NCI-H1436 treated with DMSO at 0.1 percent for 48 hours (cell line): ENCODE data around the gene MTHFR.
A peak's percentile ranks its signal among the peaks of the same experiment; 100 is the strongest.

ENCODE experiments used
- DNase-seq: peaks from one replicate; lab custom pipeline; 2025; lab: John Stamatoyannopoulos, UW

MTHFR gene

DNA sequence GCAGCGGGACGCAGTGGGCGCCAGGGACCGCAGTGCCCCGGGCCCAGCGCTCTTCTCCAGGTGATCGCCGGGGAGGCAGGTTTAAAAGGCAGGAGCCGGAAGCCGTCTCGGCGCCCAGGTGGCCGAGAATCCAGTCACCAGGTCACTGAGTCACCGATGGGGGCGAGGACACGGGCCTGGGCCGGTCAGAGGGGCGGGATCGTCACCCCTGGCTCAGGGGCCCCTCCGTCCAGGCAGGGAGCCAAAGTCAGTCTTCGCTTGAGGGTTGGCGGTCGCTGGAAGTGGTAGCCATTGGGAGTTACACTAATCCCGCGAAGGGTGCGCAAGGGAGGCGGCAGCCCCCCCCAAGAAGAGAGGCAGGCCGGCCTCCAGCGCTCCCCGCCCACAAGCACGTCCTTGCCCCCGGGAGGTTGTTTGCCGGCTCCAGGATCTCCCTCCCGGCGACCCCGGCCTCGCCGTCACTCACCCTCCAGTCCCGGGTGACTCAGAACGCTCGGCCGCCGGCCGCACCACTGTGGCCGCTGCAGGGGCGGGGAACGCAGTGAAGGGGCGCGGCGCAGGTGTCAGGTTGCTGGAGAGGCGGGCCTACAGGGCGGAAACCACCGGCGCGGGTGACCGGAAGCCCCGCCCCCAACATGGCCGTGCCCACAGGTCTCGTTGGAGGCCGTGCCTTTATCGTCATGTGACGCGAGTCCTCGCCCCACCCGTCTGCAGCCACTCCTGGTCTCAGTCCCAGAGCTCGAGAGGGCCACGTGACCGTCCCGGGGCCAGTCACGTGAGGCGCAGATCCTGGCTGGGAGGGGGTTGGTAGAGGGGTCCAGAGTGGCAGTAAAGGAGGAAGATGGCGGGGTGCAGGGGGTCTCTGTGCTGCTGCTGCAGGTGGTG, at the start of gene MTHFR, which contains the start of gene CLCN6:
Gene MTHFR (minus strand): TSS at position 543 of the 885 bp plus-strand sequence. CDS start 2,848 bp downstream, outside the sequence.
Gene CLCN6 (plus strand): TSS at position 770 of the 885 bp plus-strand sequence. CDS start 72 bp downstream, at position 842.
- DNase-seq = peak; percentile 94

DNA sequence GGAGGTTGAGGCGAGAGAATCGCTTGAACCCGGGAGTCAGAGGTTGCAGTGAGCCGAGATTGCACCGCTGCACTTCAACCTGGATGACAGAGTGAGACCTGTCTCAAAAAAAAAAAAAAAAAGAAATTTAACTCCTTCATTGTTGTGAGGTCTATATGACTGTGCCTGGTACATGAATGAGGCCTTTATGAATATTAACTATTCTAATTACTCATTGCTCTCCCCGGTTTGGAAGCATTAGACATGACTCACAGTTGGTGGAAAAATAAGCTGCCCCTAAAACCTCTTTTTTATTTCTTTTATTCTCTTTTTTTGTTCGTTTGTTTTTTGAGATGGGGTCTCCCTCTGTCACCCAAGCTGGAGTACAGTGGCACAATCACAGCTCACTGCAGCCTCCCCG, 49.7 kb upstream of the MTHFR start:
- no peak for DNase-seq

DNA sequence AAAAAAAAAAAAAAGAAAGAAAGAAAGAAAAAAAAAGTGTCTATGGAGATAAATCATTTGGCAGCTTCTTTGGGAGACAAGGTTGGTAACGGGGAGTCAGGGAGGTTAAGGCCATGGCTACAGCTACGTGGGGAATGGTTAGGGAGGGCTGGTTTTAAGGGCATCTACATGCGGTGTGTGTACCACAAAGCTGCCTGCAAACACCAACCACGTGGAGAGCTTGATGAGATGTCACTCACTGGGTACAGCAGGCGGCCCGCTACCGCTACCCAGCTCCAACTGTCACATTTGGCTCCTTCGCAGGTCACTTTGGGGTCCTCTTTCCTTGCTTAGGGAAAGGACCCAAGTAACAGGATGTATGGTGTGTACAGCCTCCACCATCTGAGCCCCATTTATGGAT, 48.8 kb upstream of the MTHFR start:
- no peak for DNase-seq

DNA sequence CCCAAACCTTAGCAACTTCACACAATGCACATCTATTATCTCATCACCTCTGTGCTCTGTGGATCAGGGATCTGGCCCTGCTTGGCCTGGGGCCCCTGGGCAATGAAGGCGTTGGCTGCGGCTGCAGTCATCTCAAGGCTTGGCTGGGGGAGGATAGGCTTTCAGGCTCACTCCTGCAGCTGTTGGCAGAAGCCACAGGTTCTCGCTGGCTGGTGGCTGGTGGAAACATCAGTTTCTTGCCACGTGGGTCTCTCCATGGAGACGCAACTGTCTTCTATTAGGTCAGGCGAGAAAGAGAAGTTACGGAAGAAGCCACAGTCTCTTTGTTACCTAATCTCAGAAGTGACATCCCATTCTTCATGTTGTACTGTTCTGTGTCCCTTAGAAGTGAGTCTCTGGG, 45.4 kb upstream of the MTHFR start:
- no peak for DNase-seq

DNA sequence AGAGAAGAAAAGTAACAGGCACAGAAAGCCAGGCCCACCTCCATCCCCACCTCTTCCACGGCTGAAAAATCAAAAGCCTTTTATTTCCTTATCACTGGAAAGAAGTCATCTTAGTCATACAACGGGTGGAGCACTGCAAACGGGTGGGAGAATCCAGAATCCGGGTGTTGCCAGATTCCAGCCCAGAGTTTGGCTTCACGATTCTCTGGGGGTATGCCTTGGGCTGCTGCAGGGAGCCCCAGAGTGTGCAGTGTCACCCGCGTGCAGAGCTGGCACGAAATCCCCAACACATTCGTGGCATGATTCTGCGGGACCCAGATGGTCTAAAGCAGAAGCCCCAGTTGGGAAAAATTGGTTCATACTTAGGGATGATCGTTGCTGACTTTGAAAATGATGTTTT, 44.4 kb upstream of the MTHFR start:
- DNase-seq = no peak

DNA sequence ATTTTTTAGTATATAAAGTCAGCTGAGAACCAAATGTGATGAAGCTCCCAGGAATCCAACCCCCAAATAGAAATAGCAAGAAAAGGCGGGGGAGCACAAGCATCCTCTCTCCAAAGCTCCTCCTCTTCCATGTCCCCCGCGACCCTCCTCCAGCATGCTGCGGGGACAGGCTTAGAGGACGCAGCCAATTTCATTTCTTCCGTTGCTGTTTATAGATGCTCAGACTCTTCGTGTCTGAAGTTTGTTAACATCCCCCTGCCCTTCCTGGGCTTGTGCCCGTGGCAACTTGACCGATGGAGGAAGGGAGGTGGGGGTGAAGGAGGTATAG, 42.6 kb upstream of the MTHFR start:
- no peak for DNase-seq

DNA sequence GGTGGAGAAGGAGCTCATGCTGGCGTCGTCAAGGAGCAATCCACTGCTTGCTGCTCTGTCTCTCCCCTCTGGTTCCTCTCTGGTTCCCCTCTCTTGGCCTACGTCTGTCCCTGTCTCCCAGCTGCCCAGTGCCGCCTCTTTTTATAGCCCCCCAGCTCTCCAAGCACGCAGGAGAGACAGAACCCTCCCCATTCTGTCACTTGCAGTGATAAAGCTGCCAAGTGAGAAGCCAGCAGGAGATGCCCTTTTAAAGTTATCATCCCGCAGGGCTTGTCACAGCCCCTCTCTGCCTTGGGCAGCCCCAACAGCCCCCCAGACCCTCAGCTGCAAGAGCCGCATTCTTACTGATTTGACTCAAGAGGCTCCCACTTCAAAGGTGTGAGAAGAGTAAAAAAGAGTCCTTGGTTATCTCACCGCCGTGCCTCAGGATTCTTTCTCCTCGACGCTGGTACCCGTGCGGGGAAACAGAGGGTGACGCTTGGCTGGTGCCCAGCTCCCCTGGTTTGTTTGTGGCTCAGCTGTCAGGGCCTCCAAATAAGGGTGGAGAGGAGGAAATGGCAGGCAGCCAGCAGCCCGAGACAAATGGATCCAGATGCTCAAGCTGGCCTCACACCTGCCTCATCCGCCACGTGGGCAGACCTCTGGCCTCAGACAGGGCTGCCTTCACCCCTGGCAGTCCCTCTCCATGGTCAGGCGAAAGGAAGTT, 42.1 kb upstream of the MTHFR start, which contains the start of gene NPPA:
Gene NPPA (minus strand): TSS at position 117 of the 706 bp plus-strand sequence. CDS start 99 bp downstream, at position 18.
- DNase-seq = no peak

DNA sequence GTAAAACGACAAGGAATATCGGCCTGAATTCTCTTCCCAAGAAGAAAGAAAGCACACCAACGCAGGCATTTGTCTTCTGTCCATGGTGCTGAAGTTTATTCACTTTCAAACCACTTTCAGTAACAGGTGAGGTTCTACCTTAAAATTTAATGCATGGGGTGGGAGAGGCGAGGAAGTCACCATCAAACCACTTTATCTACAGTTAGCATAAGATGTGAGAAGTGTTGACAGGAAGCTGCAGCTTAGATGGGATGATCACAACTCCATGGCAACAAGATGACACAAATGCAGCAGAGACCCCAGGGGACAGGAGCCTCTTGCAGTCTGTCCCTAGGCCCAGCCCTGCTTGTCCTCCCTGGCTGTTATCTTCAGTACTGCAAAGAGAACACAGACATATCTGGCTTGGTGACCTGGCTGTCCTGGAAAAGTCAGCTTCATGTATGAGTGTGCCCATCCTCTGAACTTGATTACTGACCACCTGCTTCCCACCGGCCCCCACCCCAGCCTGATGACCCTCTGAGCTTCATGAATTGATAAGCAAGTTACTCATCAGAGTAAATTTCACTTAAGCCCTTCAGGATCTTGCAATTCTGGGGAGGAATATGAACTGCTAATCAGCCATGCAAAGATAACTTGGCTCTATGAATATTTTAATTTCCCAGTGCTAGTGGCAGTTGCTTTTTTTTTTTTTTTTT, 40.0 kb upstream of the MTHFR start:
- no peak for DNase-seq

DNA sequence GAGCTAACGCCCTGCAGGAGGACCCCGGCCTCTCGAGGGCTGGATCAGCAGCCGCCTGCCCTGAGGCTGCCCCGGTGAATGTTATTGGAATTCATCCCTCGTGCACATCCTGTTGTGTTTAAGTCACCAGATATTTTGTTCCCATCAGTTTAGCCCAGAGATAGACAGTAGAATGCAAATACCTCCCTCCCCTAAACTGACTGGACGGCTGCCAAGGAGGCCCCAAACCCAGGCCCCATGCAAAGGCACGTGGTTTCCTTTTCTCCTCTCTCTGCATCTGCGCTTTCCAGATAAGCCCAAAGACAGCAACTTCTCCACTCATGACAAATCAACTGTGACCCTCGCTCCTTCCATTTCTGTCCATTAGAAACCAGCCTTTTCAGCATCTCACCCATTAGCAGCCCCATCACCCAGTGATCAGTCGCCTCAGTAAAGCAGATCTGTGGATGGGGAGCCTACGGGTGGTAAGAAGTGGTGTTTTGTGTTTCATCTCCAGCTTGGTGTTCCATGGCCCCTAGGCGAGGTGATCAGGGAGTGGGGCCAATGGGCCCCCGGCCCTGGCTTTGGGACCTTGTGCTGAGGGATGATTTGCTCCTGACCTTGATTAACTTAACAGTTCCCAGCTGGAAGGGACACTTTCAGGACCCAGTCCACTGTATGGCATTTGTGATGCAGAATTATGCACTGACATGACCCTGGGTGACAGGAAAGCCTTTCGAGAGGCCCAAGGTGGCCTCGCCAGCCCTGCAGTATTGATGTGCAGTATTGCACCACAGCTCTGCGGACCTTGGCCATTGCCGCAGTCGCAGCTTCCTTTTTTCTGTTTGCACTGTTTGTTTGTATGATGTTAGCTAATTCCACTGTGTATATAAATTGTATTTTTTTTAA, 36.6 kb upstream of the MTHFR start:
- no peak for DNase-seq

DNA sequence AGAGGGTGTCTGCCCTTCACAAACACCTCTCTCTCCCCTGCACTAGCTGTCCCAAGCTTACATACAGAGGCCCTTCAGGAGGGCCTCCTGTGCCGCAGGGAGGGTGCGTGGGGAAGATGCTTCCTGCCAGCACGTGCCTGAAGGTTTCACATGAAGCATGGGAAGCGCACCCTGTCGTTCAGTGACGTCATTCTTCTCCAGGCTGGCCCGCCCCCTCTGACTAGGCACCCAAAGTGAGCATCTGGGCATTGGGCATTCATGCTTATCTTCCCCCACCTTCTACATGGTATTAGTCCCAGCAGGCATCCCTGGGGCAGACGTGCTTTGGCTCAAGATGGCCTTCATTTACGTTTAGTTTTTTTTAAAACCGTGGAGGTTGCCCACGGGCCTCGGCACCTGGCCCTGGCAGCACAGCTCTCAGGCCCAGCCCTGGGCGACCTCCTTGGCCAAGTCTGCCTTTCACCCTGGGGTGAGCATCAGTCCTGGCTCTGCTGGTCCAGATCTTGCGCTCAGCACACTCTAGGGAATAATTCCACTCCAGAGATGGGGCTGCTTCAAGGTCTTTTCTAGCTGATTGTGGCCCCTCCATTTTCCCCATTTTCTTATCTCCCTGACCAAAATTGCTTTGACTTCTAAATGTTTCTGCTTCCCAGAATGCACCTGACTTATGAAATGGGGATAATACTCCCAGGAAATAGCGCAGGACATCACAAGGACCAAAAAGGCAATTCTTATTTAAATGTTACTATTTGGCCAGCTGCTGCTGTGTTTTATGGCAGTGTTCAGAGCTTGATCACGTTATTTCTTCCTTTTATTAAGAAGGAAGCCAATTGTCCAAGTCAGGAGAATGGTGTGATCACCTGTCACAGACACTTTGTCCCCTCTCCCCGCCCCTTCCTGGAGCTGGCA, 35.7 kb upstream of the MTHFR start:
- no peak for DNase-seq

DNA sequence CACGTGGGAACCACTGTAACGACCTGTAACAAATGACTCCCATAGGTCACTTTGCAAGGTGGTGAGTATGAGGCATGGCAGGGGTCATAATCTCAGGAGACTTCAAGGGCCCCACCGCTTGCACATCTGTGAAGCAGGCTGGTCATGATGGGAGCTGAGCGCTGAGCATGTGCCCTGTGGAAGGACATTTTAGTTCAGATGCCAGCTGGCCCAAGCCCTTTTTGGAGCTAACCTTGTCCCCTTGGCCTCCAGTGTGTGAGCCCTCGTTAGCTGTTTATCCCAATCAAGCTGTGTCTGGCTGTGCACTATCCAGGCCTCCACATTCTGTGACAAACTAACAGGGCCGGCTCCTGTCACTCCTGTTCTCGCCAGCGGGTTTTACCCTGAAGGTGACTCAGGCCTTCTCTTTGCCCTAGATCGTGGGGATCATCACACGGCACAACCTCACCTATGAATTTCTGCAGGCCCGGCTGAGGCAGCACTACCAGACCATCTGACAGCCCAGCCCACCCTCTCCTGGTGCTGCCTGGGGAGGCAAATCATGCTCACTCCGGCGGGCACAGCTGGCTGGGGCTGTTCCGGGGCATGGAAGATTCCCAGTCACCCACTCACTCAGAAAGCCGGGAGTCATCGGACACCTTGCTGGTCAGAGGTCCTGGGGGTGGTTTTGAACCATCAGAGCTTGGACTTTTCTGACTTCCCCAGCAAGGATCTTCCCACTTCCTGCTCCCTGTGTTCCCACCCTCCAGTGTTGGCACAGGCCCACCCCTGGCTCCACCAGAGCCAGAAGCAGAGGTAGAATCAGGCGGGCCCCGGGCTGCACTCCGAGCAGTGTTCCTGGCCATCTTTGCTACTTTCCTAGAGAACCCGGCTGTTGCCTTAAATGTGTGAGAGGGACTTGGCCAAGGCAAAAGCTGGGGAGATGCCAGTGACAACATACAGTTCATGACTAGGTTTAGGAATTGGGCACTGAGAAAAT, 34.3 kb upstream of the MTHFR start:
- DNase-seq = no peak

DNA sequence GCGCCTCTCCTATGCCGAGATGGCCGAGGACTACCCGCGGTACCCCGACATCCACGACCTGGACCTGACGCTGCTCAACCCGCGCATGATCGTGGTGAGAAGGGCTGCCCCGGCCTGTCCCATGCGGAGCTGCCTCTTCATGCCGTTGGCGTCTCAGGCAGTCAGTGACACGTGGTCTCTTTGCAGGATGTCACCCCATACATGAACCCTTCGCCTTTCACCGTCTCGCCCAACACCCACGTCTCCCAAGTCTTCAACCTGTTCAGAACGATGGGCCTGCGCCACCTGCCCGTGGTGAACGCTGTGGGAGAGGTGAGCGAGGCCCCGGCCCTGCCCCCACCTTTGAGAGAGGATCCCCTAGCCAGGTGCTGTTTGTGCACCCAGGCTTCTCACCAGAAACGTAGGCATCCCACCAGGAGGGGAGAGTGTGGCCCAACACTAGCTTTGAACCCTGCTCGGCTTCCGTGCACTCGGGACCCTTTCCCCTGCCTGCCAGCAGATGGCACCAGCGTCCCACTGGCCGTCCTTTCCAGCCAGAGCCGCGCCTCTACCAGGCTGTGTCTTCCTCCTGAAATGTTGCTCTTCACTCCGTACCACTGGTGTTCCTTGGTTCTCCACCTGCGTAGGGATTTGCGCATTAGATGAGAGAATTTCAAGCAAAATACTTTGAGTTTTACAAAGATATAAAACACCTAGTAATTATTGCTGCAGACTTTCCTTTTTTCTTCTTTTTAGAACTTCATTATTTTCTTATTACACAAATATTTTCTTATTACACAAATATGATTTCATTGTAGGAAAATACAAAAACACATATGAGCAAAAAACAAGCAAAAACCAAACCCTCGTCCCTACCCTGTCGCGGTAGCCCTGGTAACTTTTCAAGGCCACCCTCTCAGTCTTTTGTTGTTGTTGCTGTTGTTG, 32.8 kb upstream of the MTHFR start:
- no peak for DNase-seq

DNA sequence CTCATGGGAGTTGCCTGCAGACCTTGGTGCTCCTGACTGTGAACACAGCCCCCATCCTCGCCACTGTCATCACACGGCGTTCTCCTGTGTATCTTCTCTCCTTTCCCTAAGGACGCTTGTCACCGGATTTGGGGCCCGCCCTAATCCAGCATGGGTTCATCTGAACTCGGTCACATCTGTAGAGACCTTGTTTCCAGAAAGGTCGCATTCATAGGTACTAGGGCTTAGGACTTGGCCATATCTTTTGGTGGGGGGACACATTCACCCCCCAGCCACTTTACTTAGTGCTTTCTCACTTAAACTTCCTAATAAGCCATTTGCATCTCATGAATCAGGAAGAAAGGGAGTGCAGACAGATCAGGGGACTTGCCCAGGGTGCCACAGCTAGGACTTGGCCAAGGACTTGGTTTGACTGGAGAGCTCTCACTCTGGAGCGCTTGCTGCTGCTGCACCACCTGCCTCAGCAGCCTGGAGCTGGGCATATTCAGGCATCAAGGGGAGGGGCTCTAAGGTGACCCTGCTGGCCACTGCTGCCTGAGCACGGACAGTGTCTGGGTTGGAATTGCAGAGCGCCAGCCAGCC, 32.1 kb upstream of the MTHFR start:
- DNase-seq = no peak

DNA sequence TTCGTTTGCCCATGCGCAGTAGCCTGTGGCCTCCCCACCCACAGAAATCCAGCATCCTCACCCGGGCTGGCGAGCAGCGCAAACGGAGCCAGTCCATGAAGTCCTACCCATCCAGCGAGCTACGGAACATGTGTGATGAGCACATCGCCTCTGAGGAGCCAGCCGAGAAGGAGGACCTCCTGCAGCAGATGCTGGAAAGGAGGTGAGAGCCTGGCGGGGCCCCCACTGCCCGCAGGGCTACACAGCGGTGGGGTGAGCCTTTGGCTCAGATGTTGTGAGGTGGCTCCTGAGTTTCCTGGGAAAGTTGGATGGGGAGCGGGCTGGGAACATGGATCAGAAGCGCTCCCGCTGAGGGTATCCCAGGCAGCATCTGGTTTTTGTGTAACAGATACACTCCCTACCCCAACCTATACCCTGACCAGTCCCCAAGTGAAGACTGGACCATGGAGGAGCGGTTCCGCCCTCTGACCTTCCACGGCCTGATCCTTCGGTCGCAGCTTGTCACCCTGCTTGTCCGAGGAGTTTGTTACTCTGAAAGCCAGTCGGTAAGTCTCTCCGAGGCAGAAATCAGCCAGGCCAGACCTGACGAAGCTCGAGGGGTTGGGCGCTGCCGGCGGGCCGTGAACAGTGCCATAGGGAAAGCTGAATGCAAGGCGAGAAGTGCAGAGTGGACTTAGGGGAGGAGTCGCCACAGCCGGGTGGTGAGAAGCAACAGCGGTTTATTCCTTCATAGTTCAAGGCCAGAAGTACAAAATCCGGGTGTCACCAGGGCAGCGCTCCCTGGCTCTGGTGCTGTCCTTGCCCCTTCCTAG, 31.4 kb upstream of the MTHFR start:
- DNase-seq = no peak

DNA sequence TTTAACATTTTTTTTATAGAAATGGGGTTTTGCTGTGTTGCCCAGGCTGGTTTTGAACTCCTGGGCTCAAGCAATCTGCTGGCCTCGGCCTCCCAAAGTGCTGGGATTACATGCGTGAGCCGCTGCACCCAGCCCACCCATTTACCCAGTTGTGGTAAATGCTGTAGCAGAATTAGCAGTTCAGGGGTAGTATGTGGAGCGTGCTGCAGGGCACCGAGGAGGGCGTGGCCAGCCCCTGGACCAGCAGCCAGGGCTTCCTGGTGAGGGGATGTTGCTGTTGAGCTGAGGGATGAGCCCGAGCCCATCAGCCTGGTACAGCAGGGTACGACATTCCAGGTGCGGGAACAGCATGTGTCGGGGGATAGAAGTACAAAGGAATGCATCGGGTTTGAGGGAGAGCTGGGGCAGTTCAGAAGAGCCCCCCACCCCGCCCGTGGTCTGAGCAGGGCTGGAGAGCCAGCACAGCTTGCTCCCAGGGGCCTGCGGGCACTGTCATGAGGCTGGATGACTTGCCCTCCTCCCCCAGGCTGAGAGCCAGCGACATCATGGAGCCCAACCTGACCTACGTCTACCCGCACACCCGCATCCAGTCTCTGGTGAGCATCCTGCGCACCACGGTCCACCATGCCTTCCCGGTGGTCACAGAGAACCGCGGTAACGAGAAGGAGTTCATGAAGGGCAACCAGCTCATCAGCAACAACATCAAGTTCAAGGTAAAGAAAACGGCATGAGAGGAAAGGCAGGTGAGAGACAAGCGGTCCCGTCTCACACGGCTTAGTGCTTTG, 29.9 kb upstream of the MTHFR start:
- DNase-seq = no peak

DNA sequence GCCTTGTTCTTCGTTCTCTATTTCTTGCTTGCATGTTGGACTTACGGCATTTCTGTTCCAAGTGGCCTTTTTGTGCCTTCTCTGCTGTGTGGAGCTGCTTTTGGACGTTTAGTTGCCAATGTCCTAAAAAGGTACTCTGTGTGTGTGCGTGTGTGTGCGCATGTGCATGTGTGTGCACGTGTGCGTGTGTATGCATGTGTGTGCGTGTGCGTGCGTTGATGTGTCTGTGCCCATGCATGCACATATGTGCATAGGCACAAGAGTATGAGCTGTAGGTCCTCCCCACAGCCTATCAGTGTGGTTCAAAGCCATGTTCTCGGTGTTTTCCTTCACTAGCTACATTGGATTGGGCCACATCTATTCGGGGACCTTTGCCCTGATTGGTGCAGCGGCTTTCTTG, 28.1 kb upstream of the MTHFR start:
- no peak for DNase-seq
